ENCODE data around the gene HDAC4. TPM values are rescaled to one million over a fixed set of nuclear protein-coding genes. Genes with fewer than 3 reads are reported as not detected.

HDAC4 gene
- total RNA-seq, 1 experiment from 2014 or later, result 32.0 TPM

DNA sequence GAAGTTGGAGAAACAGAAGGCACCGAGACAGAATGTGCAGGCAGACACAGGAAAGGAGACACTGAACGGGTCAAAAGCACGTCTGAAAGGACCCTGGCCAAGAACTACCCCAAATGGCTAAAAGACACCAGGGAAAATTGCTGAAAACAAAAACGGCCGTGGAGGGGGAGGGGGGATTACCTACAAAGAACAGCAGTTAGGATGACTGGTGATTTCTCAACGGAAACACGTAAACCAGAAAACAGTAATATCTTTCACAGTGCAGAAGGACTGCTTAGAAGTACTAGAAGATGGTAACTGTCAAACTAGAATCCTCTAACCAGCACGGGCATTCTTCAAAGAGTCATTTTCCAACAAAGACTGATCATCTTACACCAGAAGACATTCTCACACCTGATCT lies 142.6 kb downstream of the HDAC4 start:
- no peaks in the 10 kb centered on the region for H3K23me2 ChIP-seq (ENCODE audit: insufficient read length, low read depth, low read length, poor library complexity, severe bottlenecking)
- no peak overlapping the region for H3K9ac ChIP-seq (ENCODE audit: extremely low read depth, insufficient read length, low read length)
- no peak overlapping the region for H3K4me2 ChIP-seq (ENCODE audit: insufficient read depth, insufficient read length, low read length)
- no peak overlapping the region for H2AFZ ChIP-seq (ENCODE audit: low read length)
- Mint-ChIP-seq H3K27ac (no peak overlapping the region), H3K36me3 (ENCODE audit: insufficient read depth in 1 of 3, low read depth in 3 of 3) (peaks cover 13 to 19% (median 15%) of the 10 kb centered on the region in 3 experiments), H3K4me3 (no peak overlapping the region), H3K27me3 (ENCODE audit: low read depth) (no peaks in the 10 kb centered on the region; the same call in 1 of the 2 replicates), H3K9me3 (peaks cover 18 to 20% of the 10 kb centered on the region in 2 experiments), H3K4me1 (peaks cover 18 to 36% of the 10 kb centered on the region in 2 experiments)
- no peak overlapping the region for H3K4ac ChIP-seq (ENCODE audit: low read depth, low read length)
- H3K14ac ChIP-seq (ENCODE audit: insufficient read depth, low read length), result no peak overlapping the region
- peaks cover 12% of the 10 kb centered on the region for H3K79me1 ChIP-seq (ENCODE audit: insufficient read depth, low read depth, low read length, poor library complexity, severe bottlenecking)
- H3K27ac ChIP-seq (ENCODE audit: insufficient read length, low read depth, low read length), result no peak overlapping the region
- H3T11ph ChIP-seq (ENCODE audit: low read length), result no peak overlapping the region
- H2BK5ac ChIP-seq (ENCODE audit: insufficient read length, low read length), result no peak overlapping the region
- H3K4me1 ChIP-seq (ENCODE audit: insufficient read depth, low read length), result no peaks in the 10 kb centered on the region; the same call in 1 of the 2 replicates
- no peak overlapping the region for H4K91ac ChIP-seq (ENCODE audit: insufficient read length, low read depth, low read length)
- TF ChIP-seq, protein P1, sequence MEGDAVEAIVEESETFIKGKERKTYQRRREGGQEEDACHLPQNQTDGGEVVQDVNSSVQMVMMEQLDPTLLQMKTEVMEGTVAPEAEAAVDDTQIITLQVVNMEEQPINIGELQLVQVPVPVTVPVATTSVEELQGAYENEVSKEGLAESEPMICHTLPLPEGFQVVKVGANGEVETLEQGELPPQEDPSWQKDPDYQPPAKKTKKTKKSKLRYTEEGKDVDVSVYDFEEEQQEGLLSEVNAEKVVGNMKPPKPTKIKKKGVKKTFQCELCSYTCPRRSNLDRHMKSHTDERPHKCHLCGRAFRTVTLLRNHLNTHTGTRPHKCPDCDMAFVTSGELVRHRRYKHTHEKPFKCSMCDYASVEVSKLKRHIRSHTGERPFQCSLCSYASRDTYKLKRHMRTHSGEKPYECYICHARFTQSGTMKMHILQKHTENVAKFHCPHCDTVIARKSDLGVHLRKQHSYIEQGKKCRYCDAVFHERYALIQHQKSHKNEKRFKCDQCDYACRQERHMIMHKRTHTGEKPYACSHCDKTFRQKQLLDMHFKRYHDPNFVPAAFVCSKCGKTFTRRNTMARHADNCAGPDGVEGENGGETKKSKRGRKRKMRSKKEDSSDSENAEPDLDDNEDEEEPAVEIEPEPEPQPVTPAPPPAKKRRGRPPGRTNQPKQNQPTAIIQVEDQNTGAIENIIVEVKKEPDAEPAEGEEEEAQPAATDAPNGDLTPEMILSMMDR (conservative IDR thresholded peaks at IDR 0.05), result no peak
- peaks cover 5% of the 10 kb centered on the region; the same call in 1 of the 2 replicates for H3K79me2 ChIP-seq (ENCODE audit: insufficient read depth, low read length)
- H4K20me1 ChIP-seq (ENCODE audit: control insufficient read depth, insufficient read depth, insufficient read length), result no peaks in the 10 kb centered on the region
- no peak overlapping the region for H4K8ac ChIP-seq (replicated peaks; ENCODE audit: insufficient read length, low read depth, low read length)
- H2BK12ac ChIP-seq (ENCODE audit: insufficient read length, low read depth, low read length), result no peak overlapping the region
- H4K5ac ChIP-seq (ENCODE audit: insufficient read length, low read depth, low read length), result no peak overlapping the region
- no peak for DNase-seq
- H3K18ac ChIP-seq (ENCODE audit: insufficient read length, low read depth, low read length), result no peak overlapping the region
- no peak overlapping the region for H2BK120ac ChIP-seq (ENCODE audit: low read depth, low read length, poor library complexity, severe bottlenecking)
- no peak overlapping the region for H2AK5ac ChIP-seq (ENCODE audit: insufficient read length, low read length)
- no CpG with 5 or more reads among the region's 8 CpGs for WGBS (ENCODE audit: extremely low coverage, insufficient read length, low lambda C conversion rate)
- H2BK20ac ChIP-seq (ENCODE audit: low read depth, low read length, poor library complexity, severe bottlenecking), result no peak overlapping the region
- H3K23ac ChIP-seq (ENCODE audit: insufficient read length, low read depth, low read length), result no peak overlapping the region
- H2BK15ac ChIP-seq (ENCODE audit: low read depth, low read length), result no peak overlapping the region
- no peaks in the 10 kb centered on the region for H3K9me3 ChIP-seq (ENCODE audit: control insufficient read depth, low read depth, low read length)
- no peak overlapping the region for H3K56ac ChIP-seq (ENCODE audit: insufficient read length, low read depth, low read length)
- H3K27me3 ChIP-seq (ENCODE audit: insufficient read depth, low read length), result no peaks in the 10 kb centered on the region
